Natural killer cell (primary cell): ENCODE results near the gene PRPF40A. TPM values are rescaled to one million over a fixed set of nuclear protein-coding genes. Genes with fewer than 3 reads are reported as not detected.
"Not testable (repeated sequence)": the region's sequence is repeated elsewhere in the genome, so short reads cannot be mapped to it uniquely, and the experiment has no call there.

ENCODE experiments used
- ATAC-seq, 3 donors: fragments of 150-1000 bp in 2 of 3; fragments of 200-7000 bp in 1 of 3; cut with Tn5 transposase; 1 replicate in 1 of 3; 2 replicates in 2 of 3; pipeline ENCODE4 v1.10.0; 2021; ENCODE audit warnings: mild to moderate bottlenecking in 2 of 3, moderate library complexity in 2 of 3
- DNase-seq, 2 donors: peaks; one replicate each; pipeline versions ENCODE4 v3.0.0 to v3.0.0-alpha.2; 2013 to 2021; ENCODE audit warnings: mixed read lengths in 1 of 2
- H3K27ac ChIP-seq: one replicate; pipeline ENCODE4 v1.5.1; 2013; ENCODE audit warnings: mild to moderate bottlenecking, low read length
- H3K27me3 ChIP-seq: one replicate; pipeline ENCODE4 v1.6.1; 2013; ENCODE audit warnings: low read length; ENCODE audit not compliant: control insufficient read depth, insufficient read depth
- H3K36me3 ChIP-seq: one replicate; pipeline ENCODE4 v1.6.1; 2013; ENCODE audit warnings: low read length; ENCODE audit not compliant: control insufficient read depth, insufficient read depth
- H3K4me1 ChIP-seq: one replicate; pipeline ENCODE4 v1.6.1; 2013; ENCODE audit warnings: low read length; ENCODE audit not compliant: control insufficient read depth, insufficient read depth
- H3K4me3 ChIP-seq: one replicate; pipeline ENCODE4 v1.5.1; 2013; ENCODE audit warnings: low read length
- H3K9me3 ChIP-seq: one replicate; pipeline ENCODE4 v1.6.1; 2013; ENCODE audit warnings: low read length; ENCODE audit not compliant: control insufficient read depth, insufficient read depth
- H3K27ac Mint-ChIP-seq, 2 donors: one replicate each; pipeline ENCODE4 v1.8.0; 2022; ENCODE audit warnings: mild to moderate bottlenecking in 2 of 2, mixed read lengths in 2 of 2, moderate library complexity in 1 of 2
- H3K27me3 Mint-ChIP-seq, 2 donors: one replicate each; pipeline ENCODE4 v1.8.0; 2022; ENCODE audit warnings: low read depth in 2 of 2, mixed read lengths in 2 of 2
- H3K36me3 Mint-ChIP-seq: one replicate; pipeline ENCODE4 v1.8.0; 2022; ENCODE audit warnings: mixed read lengths
- H3K4me1 Mint-ChIP-seq, 2 donors: one replicate each; pipeline ENCODE4 v1.8.0; 2022; ENCODE audit warnings: mixed read lengths in 2 of 2
- H3K4me3 Mint-ChIP-seq: one replicate; pipeline ENCODE4 v1.8.0; 2022; ENCODE audit warnings: mild to moderate bottlenecking, moderate library complexity, mixed read lengths
- H3K9me3 Mint-ChIP-seq, 2 donors: one replicate each; pipeline ENCODE4 v1.8.0; 2022; ENCODE audit warnings: mixed read lengths in 2 of 2
- WGBS: methylation state at CpG from one replicate; pipeline ENCODE4 v1.1.7; 2013; ENCODE audit warnings: missing lambda C conversion rate; ENCODE audit not compliant: insufficient coverage; 5-methylcytosine and 5-hydroxymethylcytosine counted together
- intact Hi-C: fragments of 100-400 bp; cut with micrococcal nuclease; formaldehyde crosslinking; loops from one replicate; pipeline ENCODE4 v1.14.2; 2022
- total RNA-seq, 4 donors: library from RNA; stranded (reverse); fragments of 120-200 nt in 1 of 4; gene quantifications; one replicate each; pipeline versions ENCODE4 v1.2.3 to v1.2.4, GENCODE V29; 2013 to 2022
- TF ChIP-seq, protein P1 (sequence below): fragments of 200-600 bp; IDR thresholded peaks from one replicate; pipeline ENCODE4 v1.8.0; 2022; ENCODE audit warnings: antibody characterized with exemption

PRPF40A gene
- total RNA-seq, 3 donors from 2014 or later (not counting 1 experiment from before 2014, with no cell fraction given): 120 to 137 (median 130) TPM

DNA sequence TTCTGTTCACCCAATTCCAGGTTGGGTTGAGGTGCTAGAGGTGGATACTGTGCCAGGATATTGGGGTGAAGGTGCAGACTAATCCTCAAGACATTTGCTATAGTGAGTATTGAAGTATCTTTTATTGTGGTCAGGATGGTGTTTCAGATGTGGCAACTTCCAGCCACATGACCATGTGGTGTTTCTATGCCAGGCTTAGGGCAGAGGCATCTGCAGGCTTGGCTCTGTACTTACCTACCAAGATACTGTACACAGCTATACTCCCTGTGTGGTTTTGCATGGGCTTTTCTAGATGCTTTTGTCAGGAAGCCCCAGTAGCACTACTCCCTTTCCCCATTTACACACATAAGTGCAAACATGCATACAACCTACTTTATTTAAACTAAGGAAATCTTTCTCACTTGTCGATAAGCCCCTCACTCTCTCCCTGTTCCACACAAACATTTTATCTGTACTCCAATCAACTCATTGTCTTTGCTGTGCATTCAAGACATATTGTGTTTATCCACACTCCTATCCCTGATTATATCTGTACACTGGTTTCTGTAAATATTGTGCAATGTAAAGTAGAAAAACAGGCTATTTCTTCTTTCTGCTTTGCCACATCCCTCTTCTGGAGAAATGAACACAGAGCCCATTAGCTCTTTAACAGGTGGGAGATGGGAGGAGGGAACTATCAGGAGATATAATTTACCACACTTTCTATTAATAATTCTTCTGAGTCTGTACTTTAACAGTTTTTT lies 13.5 kb upstream of the PRPF40A start:
- H3K9me3 Mint-ChIP-seq: no peaks in the 10 kb centered on the region
- Histone ChIP-seq H3K36me3 (peaks cover 7% of the 10 kb centered on the region), H3K27ac (peak overlapping the region; percentile 24), H3K4me3 (no peak overlapping the region), H3K27me3 (no peaks in the 10 kb centered on the region), H3K4me1 (peaks cover 8% of the 10 kb centered on the region), H3K9me3 (no peaks in the 10 kb centered on the region)
- H3K4me1 Mint-ChIP-seq: peaks cover 23% of the 10 kb centered on the region in 2 donors
- TF ChIP-seq, protein P1, sequence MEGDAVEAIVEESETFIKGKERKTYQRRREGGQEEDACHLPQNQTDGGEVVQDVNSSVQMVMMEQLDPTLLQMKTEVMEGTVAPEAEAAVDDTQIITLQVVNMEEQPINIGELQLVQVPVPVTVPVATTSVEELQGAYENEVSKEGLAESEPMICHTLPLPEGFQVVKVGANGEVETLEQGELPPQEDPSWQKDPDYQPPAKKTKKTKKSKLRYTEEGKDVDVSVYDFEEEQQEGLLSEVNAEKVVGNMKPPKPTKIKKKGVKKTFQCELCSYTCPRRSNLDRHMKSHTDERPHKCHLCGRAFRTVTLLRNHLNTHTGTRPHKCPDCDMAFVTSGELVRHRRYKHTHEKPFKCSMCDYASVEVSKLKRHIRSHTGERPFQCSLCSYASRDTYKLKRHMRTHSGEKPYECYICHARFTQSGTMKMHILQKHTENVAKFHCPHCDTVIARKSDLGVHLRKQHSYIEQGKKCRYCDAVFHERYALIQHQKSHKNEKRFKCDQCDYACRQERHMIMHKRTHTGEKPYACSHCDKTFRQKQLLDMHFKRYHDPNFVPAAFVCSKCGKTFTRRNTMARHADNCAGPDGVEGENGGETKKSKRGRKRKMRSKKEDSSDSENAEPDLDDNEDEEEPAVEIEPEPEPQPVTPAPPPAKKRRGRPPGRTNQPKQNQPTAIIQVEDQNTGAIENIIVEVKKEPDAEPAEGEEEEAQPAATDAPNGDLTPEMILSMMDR: no peak
- DNase-seq (peak; percentile 52 to 82), ATAC-seq (peak; percentile 90 to 97 (median 93))
- H3K36me3 Mint-ChIP-seq: no peaks in the 10 kb centered on the region
- H3K27ac Mint-ChIP-seq: peak overlapping the region; percentile 67 to 87
- H3K4me3 Mint-ChIP-seq: peak overlapping the region; percentile 63
- intact Hi-C loops: loop anchor here (1.0 kb wide), 1 partner anchor 12 kb away; the partner anchor contains the start of gene ARL6IP6
- H3K27me3 Mint-ChIP-seq: no peaks in the 10 kb centered on the region
- WGBS: 53% methylated on average over 1 of the region's 1 CpG

DNA sequence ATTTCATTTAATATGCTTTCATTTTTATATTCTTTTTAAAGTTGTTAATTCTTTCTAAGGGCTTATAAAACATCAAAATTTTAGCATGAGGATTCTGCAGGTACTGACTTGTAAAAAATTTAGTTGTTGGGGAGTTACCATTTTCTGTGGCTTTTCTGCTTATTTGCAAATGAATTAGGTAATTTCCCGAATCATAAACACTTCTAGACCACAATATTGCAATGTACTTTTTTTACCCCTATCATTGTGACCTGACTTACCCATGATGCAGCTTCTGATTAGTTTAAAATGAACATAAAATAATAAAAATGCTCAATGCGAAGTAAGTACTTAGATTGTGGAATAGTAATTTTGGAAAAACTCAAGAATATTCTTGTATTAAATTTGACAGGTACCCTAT lies 12.6 kb upstream of the PRPF40A start:
- no peaks in the 10 kb centered on the region for H3K36me3 Mint-ChIP-seq
- intact Hi-C loops: loop anchor here (1.0 kb wide), 1 partner anchor 12 kb away; the partner anchor contains the start of gene ARL6IP6
- Histone ChIP-seq H3K9me3 (no peaks in the 10 kb centered on the region), H3K4me1 (peaks cover 8% of the 10 kb centered on the region), H3K27me3 (no peaks in the 10 kb centered on the region), H3K4me3 (no peak overlapping the region), H3K27ac (peak overlapping the region; percentile 24), H3K36me3 (peaks cover 3% of the 10 kb centered on the region)
- peak overlapping the region; percentile 63 for H3K4me3 Mint-ChIP-seq
- peak overlapping the region; percentile 67 to 87 for H3K27ac Mint-ChIP-seq
- no CpG with 5 or more reads among the region's 2 CpGs for WGBS
- no peaks in the 10 kb centered on the region for H3K27me3 Mint-ChIP-seq
- DNase-seq: peak in 1 of 2 donors; percentile 49
- peaks cover 23% of the 10 kb centered on the region in 2 donors for H3K4me1 Mint-ChIP-seq
- TF ChIP-seq, protein P1: no peak
- ATAC-seq: peak; percentile 52 to 61 (median 59)
- H3K9me3 Mint-ChIP-seq: no peaks in the 10 kb centered on the region

DNA sequence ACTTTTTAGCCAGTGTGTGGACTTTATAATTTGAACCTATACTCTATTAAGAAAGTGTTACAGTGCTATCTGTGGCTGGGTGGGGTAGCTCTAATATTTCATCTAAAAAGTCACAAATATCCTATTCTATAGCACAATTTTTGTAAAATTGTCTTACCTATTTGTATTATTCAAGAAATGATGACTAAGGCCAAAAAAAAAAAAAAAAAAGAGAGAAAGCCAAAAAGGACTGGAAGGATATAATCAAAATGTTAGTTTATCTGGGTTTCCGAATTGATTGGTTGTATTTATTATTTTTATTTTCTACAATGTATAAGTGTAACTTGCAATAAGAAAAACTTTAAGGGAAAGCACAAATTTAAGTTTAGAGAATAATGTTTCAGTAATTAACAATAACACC lies 6.7 kb upstream of the PRPF40A start:
- Histone ChIP-seq H3K36me3 (peaks cover 4% of the 10 kb centered on the region), H3K9me3 (no peaks in the 10 kb centered on the region), H3K4me1 (peaks cover 1% of the 10 kb centered on the region), H3K4me3 (no peak overlapping the region), H3K27me3 (no peaks in the 10 kb centered on the region), H3K27ac (no peak overlapping the region)
- Mint-ChIP-seq H3K36me3 (no peaks in the 10 kb centered on the region), H3K9me3 (no peaks in the 10 kb centered on the region), H3K27me3 (no peaks in the 10 kb centered on the region), H3K4me1 (peaks cover 26 to 36% of the 10 kb centered on the region in 2 donors), H3K27ac (no peak overlapping the region), H3K4me3 (no peak overlapping the region)
- DNase-seq: no peak
- no peak for ATAC-seq
- TF ChIP-seq, protein P1: no peak
- no CpG with 5 or more reads among the region's 1 CpG for WGBS
- intact Hi-C loops: no loop called here

DNA sequence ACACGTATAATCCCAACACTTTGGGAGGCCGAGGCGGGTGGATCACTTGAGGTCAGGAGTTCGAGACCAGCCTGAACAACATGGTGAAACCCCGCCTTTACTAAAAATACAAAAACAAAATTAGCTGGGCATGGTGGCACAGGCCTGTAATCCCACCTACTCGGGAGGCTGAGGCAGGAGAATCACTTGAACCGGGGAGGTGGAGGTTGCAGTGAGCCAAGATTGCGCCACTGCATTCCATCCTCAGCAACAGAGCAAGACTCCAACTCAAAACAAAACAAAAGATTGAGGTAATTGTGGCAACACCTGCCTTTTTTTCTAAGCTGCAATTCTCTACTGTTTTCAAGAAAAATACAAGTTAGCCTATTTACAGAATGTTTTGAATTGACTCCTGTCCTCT lies 5.4 kb upstream of the PRPF40A start:
- H3K27ac ChIP-seq, ATAC-seq, H3K27me3 ChIP-seq, intact Hi-C loops, H3K9me3 ChIP-seq, H3K9me3 Mint-ChIP-seq, DNase-seq, H3K4me3 Mint-ChIP-seq, H3K4me3 ChIP-seq, H3K27ac Mint-ChIP-seq, H3K27me3 Mint-ChIP-seq, H3K36me3 ChIP-seq, H3K36me3 Mint-ChIP-seq, H3K4me1 ChIP-seq: not testable (repeated sequence)
- peaks cover 29 to 39% of the 10 kb centered on the region in 2 donors for H3K4me1 Mint-ChIP-seq
- WGBS: 99% methylated on average over 8 of the region's 8 CpGs
